ENCODE results near the gene NF2. TPM values are rescaled to one million over a fixed set of nuclear protein-coding genes. Genes with fewer than 3 reads are reported as not detected.
A peak's percentile ranks its signal among the peaks of the same experiment; 100 is the strongest.

Gene NF2
- total RNA-seq, 2 donors from 2014 or later = 45.7 to 51.4 TPM

DNA sequence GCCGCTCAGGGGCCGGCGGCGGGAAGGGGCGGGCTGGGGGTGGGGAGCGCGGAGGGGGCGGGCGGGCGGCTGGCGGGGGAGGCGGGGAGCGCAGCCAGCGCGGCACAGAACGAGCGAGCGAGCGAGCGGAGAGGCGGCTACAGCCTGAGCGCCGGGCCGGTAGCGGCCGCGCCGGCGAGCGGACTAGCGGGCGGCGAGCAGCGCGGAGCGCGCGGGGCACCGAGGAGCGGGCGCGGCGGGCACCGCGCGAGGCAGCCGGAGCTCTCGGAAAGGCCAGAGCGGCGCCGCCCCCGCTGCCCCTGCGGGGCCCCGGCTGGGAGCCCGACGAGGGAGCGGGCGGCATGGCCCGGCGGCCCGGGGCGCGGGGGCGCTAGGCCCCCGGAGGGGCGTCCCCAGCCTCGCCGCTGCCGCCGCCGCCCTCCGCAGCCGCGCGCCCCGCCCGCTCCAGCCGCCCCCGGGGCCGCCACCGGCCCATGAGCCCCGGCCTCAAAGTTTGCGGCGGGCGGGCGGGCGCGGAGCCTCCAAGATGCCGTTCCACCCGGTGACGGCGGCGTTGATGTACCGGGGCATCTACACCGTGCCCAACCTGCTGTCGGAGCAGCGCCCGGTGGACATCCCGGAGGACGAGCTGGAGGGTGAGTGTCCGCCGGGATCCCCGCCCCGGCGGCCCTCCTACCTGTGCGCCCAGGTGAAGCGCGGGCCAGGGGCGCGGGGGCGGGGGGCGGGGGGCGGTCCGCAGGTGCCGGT, 116.6 kb downstream of the NF2 start, which contains the start of gene CABP7:
CABP7 (plus strand) TSS at position 105 of the 747 bp plus-strand sequence; CDS start at position 527, 422 bp downstream.
- no peaks in the 10 kb centered on the region for H3K9me3 Mint-ChIP-seq
- Histone ChIP-seq H3K36me3 (ENCODE audit: control insufficient read depth, insufficient read depth, low read length) (no peaks in the 10 kb centered on the region), H3K4me1 (ENCODE audit: control insufficient read depth, insufficient read depth, low read length) (no peaks in the 10 kb centered on the region), H3K4me3 (ENCODE audit: low read length) (no peak within 1 kb of the TSS), H3K27me3 (ENCODE audit: control insufficient read depth, insufficient read depth, low read length, poor library complexity, severe bottlenecking) (peaks cover 79% of the 10 kb centered on the region), H3K9me3 (ENCODE audit: control insufficient read depth, low read length) (no peaks in the 10 kb centered on the region), H3K9ac (ENCODE audit: extremely low read depth, low read length, poor library complexity, severe bottlenecking) (no peak within 1 kb of the TSS), H3K27ac (ENCODE audit: low read depth, low read length) (no peak within 1 kb of the TSS)
- H3K4me1 Mint-ChIP-seq = no peaks in the 10 kb centered on the region
- peaks cover 74% of the 10 kb centered on the region for H3K27me3 Mint-ChIP-seq (ENCODE audit: insufficient read depth)
- no peaks in the 10 kb centered on the region for H3K36me3 Mint-ChIP-seq (ENCODE audit: low read depth)
- H3K4me3 Mint-ChIP-seq = peak within 1 kb of the TSS; percentile 33
- no peak for DNase-seq
- TF ChIP-seq, protein P1, sequence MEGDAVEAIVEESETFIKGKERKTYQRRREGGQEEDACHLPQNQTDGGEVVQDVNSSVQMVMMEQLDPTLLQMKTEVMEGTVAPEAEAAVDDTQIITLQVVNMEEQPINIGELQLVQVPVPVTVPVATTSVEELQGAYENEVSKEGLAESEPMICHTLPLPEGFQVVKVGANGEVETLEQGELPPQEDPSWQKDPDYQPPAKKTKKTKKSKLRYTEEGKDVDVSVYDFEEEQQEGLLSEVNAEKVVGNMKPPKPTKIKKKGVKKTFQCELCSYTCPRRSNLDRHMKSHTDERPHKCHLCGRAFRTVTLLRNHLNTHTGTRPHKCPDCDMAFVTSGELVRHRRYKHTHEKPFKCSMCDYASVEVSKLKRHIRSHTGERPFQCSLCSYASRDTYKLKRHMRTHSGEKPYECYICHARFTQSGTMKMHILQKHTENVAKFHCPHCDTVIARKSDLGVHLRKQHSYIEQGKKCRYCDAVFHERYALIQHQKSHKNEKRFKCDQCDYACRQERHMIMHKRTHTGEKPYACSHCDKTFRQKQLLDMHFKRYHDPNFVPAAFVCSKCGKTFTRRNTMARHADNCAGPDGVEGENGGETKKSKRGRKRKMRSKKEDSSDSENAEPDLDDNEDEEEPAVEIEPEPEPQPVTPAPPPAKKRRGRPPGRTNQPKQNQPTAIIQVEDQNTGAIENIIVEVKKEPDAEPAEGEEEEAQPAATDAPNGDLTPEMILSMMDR (conservative IDR thresholded peaks at IDR 0.05) = no peak
- no peak within 1 kb of the TSS for H3K27ac Mint-ChIP-seq
- 1% methylated on average over 30 to 109 of the region's 115 CpGs for WGBS, 2 experiments (ENCODE audit: insufficient coverage in 1 of 2, insufficient read length in 1 of 2)

DNA sequence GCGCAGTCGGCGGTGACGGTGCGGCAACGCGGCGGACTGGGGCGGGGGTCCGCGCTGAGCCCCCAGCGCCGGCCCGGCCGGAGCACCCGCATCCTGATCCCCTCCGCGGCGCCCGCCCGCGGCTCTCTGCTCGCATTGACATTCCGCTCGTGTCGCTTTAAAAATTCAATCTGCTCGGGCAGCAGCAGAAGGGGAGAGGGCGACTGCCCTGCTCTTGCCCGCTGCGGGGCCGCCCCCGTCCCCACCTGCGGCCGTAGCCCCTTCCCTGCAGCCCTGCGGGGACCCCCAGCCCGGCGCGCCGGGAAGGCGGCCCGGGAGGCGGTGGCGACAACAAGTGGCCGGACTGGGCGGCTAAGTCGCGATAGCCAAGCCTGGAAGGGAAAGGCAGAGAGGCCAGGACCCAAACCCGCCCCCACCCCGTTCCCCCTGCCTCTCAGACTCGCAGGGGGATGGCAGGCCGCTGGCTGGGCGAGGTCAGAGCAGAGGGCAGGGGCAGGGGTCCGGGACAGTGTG, 117.4 kb downstream of the NF2 start:
- Histone ChIP-seq H3K27me3 (ENCODE audit: control insufficient read depth, insufficient read depth, low read length, poor library complexity, severe bottlenecking) (peaks cover 79% of the 10 kb centered on the region), H3K4me3 (ENCODE audit: low read length) (no peak overlapping the region), H3K9ac (ENCODE audit: extremely low read depth, low read length, poor library complexity, severe bottlenecking) (no peak overlapping the region), H3K9me3 (ENCODE audit: control insufficient read depth, low read length) (no peaks in the 10 kb centered on the region), H3K4me1 (ENCODE audit: control insufficient read depth, insufficient read depth, low read length) (no peaks in the 10 kb centered on the region), H3K36me3 (ENCODE audit: control insufficient read depth, insufficient read depth, low read length) (no peaks in the 10 kb centered on the region), H3K27ac (ENCODE audit: low read depth, low read length) (no peak overlapping the region)
- Mint-ChIP-seq H3K4me1 (no peaks in the 10 kb centered on the region), H3K4me3 (peak overlapping the region; percentile 21), H3K27ac (no peak overlapping the region), H3K9me3 (no peaks in the 10 kb centered on the region), H3K36me3 (ENCODE audit: low read depth) (no peaks in the 10 kb centered on the region), H3K27me3 (ENCODE audit: insufficient read depth) (peaks cover 80% of the 10 kb centered on the region)
- no peak for DNase-seq
- WGBS, 2 experiments (ENCODE audit: insufficient coverage in 1 of 2, insufficient read length in 1 of 2) = 8 to 13% methylated on average over 10 to 51 of the region's 53 CpGs
- TF ChIP-seq, protein P1 (conservative IDR thresholded peaks at IDR 0.05) = no peak

DNA sequence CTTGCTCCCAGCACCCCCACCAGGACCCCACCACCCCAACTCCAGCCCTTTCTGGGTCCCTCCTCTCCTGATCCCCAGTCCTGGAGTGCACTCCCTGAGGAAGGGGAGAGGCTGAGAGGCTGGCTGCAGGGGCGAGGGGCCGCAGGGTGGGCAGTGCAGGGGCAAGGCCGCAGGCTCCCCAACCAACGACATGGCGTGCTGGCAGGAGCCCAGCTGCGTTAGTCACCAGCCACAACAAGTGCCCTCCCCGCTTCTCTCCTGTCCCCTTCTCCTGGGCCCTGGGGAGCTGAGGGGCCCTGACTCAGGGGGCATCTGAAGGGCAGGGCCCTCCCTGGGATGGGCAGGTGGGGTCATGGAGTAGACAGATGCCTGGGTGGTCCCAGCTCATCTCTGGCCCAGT, 118.7 kb downstream of the NF2 start:
- DNase-seq = no peak
- 90 to 93% methylated on average over 5 to 7 of the region's 7 CpGs for WGBS, 2 experiments (ENCODE audit: insufficient coverage in 1 of 2, insufficient read length in 1 of 2)
- TF ChIP-seq, protein P1 (conservative IDR thresholded peaks at IDR 0.05) = no peak

More for the DNA sequence above, 118.7 kb downstream of the NF2 start:
- Histone ChIP-seq H3K4me3 (ENCODE audit: low read length) (no peak overlapping the region), H3K9ac (ENCODE audit: extremely low read depth, low read length, poor library complexity, severe bottlenecking) (no peak overlapping the region), H3K36me3 (ENCODE audit: control insufficient read depth, insufficient read depth, low read length) (no peaks in the 10 kb centered on the region), H3K27me3 (ENCODE audit: control insufficient read depth, insufficient read depth, low read length, poor library complexity, severe bottlenecking) (peaks cover 75% of the 10 kb centered on the region), H3K4me1 (ENCODE audit: control insufficient read depth, insufficient read depth, low read length) (no peaks in the 10 kb centered on the region), H3K9me3 (ENCODE audit: control insufficient read depth, low read length) (no peaks in the 10 kb centered on the region), H3K27ac (ENCODE audit: low read depth, low read length) (no peak overlapping the region)
- Mint-ChIP-seq H3K4me1 (peaks cover 8% of the 10 kb centered on the region), H3K9me3 (no peaks in the 10 kb centered on the region), H3K36me3 (ENCODE audit: low read depth) (no peaks in the 10 kb centered on the region), H3K4me3 (no peak overlapping the region), H3K27ac (no peak overlapping the region), H3K27me3 (ENCODE audit: insufficient read depth) (peaks cover 75% of the 10 kb centered on the region)
